Lower leg skin (tissue), 3 donors: Measurements from ENCODE around the gene ACSL6.

ENCODE experiments used
- POLR2A ChIP-seq, 2 donors: fragments of 450-650 bp; IDR thresholded peaks; one replicate each; pipeline ENCODE4 v1.6.1; 2016 to 2017; ENCODE audit warnings: antibody characterized with exemption in 2 of 2, mild to moderate bottlenecking in 1 of 2, moderate library complexity in 1 of 2
- TF ChIP-seq, protein P1 (sequence below), 3 donors: fragments of 450-650 bp; IDR thresholded peaks; one replicate each; pipeline ENCODE4 v1.5.1; 2016; ENCODE audit warnings: antibody characterized with exemption in 3 of 3, mild to moderate bottlenecking in 3 of 3, moderate library complexity in 2 of 3

DNA sequence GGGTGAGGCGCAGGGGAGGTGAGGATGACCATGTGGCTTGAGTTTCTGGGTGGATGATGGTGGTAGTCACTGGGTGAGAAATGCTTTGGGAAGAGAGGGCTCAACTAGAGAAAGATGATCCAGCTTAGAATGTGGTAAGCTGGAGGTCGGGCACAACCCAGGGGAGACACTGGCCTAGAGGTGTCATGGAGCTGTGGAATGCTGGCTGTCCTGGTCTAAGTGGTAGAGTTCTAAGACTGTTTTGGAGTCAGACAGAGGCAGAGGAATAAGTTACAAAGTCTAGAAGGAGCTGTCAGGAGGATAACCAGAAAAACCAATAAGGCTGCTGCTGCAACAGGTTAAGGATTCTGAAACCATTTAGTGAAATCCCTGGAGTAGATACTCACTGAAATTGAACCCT lies 19.2 kb upstream of the ACSL6 start:
- TF ChIP-seq, protein P1, sequence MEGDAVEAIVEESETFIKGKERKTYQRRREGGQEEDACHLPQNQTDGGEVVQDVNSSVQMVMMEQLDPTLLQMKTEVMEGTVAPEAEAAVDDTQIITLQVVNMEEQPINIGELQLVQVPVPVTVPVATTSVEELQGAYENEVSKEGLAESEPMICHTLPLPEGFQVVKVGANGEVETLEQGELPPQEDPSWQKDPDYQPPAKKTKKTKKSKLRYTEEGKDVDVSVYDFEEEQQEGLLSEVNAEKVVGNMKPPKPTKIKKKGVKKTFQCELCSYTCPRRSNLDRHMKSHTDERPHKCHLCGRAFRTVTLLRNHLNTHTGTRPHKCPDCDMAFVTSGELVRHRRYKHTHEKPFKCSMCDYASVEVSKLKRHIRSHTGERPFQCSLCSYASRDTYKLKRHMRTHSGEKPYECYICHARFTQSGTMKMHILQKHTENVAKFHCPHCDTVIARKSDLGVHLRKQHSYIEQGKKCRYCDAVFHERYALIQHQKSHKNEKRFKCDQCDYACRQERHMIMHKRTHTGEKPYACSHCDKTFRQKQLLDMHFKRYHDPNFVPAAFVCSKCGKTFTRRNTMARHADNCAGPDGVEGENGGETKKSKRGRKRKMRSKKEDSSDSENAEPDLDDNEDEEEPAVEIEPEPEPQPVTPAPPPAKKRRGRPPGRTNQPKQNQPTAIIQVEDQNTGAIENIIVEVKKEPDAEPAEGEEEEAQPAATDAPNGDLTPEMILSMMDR (IDR thresholded peaks at IDR 0.05): no peak
- TF ChIP-seq POLR2A (IDR thresholded peaks at IDR 0.05): no peak
